ENCODE results near the gene OSM.
A peak's percentile ranks its signal among the peaks of the same experiment; 100 is the strongest.

Gene OSM

GRCh38 chr22:30261134-30261533 lies 5.5 kb downstream of the OSM start:
- Mint-ChIP-seq H3K4me1 (peaks cover 11% of the 10 kb centered on the region), H3K4me3 (no peak overlapping the region), H3K27me3 (ENCODE audit: low read depth) (peaks cover 15% of the 10 kb centered on the region), H3K27ac (no peak overlapping the region), H3K9me3 (no peaks in the 10 kb centered on the region), H3K36me3 (ENCODE audit: low read depth) (no peaks in the 10 kb centered on the region)
- TF ChIP-seq CTCF (IDR thresholded peaks at IDR 0.05; ENCODE audit: unreplicated experiment in 3 of 3): no peak

- TF ChIP-seq CTCF (IDR thresholded peaks at IDR 0.05; ENCODE audit: unreplicated experiment in 3 of 3): no peak
- Mint-ChIP-seq H3K4me1 (peaks cover 13% of the 10 kb centered on the region), H3K27me3 (ENCODE audit: low read depth) (peaks cover 16% of the 10 kb centered on the region), H3K27ac (no peak overlapping the region), H3K4me3 (no peak overlapping the region), H3K9me3 (no peaks in the 10 kb centered on the region), H3K36me3 (ENCODE audit: low read depth) (no peaks in the 10 kb centered on the region)
These were observed 6.0 kb downstream of the OSM start for GRCh38 chr22:30260682-30261081.

- no peak overlapping the region for H3K27ac Mint-ChIP-seq
- H3K36me3 Mint-ChIP-seq (ENCODE audit: low read depth): no peaks in the 10 kb centered on the region
- no peaks in the 10 kb centered on the region for H3K9me3 Mint-ChIP-seq
- H3K4me1 Mint-ChIP-seq: peaks cover 13% of the 10 kb centered on the region
- TF ChIP-seq CTCF (IDR thresholded peaks at IDR 0.05; ENCODE audit: unreplicated experiment in 3 of 3): no peak
- H3K4me3 Mint-ChIP-seq: no peak overlapping the region
- peaks cover 16% of the 10 kb centered on the region for H3K27me3 Mint-ChIP-seq (ENCODE audit: low read depth)
These were observed 6.4 kb downstream of the OSM start for GRCh38 chr22:30260276-30260675.

- H3K27me3 Mint-ChIP-seq (ENCODE audit: low read depth): peaks cover 18% of the 10 kb centered on the region
- no peak for TF ChIP-seq CTCF (IDR thresholded peaks at IDR 0.05; ENCODE audit: unreplicated experiment in 3 of 3)
- no peak overlapping the region for H3K27ac Mint-ChIP-seq
- H3K4me3 Mint-ChIP-seq: no peak overlapping the region
- no peaks in the 10 kb centered on the region for H3K9me3 Mint-ChIP-seq
- peaks cover 47% of the 10 kb centered on the region for H3K4me1 Mint-ChIP-seq
- H3K36me3 Mint-ChIP-seq (ENCODE audit: low read depth): no peaks in the 10 kb centered on the region
These were observed 12.3 kb downstream of the OSM start for GRCh38 chr22:30254314-30254713.

- no peak for TF ChIP-seq CTCF (IDR thresholded peaks at IDR 0.05; ENCODE audit: unreplicated experiment in 3 of 3)
- no peaks in the 10 kb centered on the region for H3K9me3 Mint-ChIP-seq
- H3K36me3 Mint-ChIP-seq (ENCODE audit: low read depth): no peaks in the 10 kb centered on the region
- H3K4me3 Mint-ChIP-seq: peak overlapping the region; percentile 5 to 17 (median 6)
- peaks cover 53% of the 10 kb centered on the region for H3K4me1 Mint-ChIP-seq
- H3K27me3 Mint-ChIP-seq (ENCODE audit: low read depth): peaks cover 17% of the 10 kb centered on the region
- H3K27ac Mint-ChIP-seq: peak overlapping the region; percentile 77 to 90 (median 81)
These were observed 13.3 kb downstream of the OSM start for GRCh38 chr22:30253205-30253852.
